Esophagus muscularis mucosa (tissue), 4 donors: ENCODE data around the gene USP27X. TPM values are rescaled to one million over a fixed set of nuclear protein-coding genes. Genes with fewer than 3 reads are reported as not detected.

Source experiments
- DNase-seq: peaks from one replicate; pipeline ENCODE4 v3.0.0-alpha.2; 2017; ENCODE audit errors: extremely low spot score
- H3K27ac ChIP-seq, 4 donors: fragments of 200-600 bp; sonication (generic); replicated peaks in 1 of 4; 1 replicate in 3 of 4; 2 replicates in 1 of 4; pipeline ENCODE4 v1.5.1; 2016 to 2019; ENCODE audit warnings: mild to moderate bottlenecking in 1 of 4
- H3K27me3 ChIP-seq, 4 donors: fragments of 200-600 bp; sonication (generic); one replicate each; pipeline versions ENCODE4 v1.5.1 to v1.6.0; 2016 to 2019
- H3K36me3 ChIP-seq, 4 donors: fragments of 200-600 bp; sonication (generic); one replicate each; pipeline ENCODE4 v1.5.1; 2016 to 2019
- H3K4me1 ChIP-seq, 4 donors: fragments of 200-600 bp; sonication (generic); one replicate each; pipeline ENCODE4 v1.5.1; 2016 to 2019
- H3K4me3 ChIP-seq, 4 donors: fragments of 200-600 bp; sonication (generic); 1 replicate in 2 of 4; 2 replicates in 2 of 4; pipeline ENCODE4 v1.5.1; 2016 to 2019; ENCODE audit warnings: mild to moderate bottlenecking in 4 of 4, moderate library complexity in 1 of 4
- H3K9me3 ChIP-seq, 4 donors: fragments of 200-600 bp; sonication (generic); 1 replicate in 3 of 4; 2 replicates in 1 of 4; pipeline ENCODE4 v1.5.1; 2016 to 2019
- EP300 ChIP-seq: sonication (generic); formaldehyde crosslinking; IDR thresholded peaks from one replicate; pipeline ENCODE4 v1.6.1; 2017; ENCODE audit warnings: antibody characterized with exemption
- POLR2A ChIP-seq: fragments of 450-650 bp; IDR thresholded peaks from one replicate; pipeline ENCODE4 v1.6.1; 2017; ENCODE audit warnings: antibody characterized with exemption, moderate library complexity, mild to moderate bottlenecking, low read depth
- POLR2AphosphoS5 ChIP-seq, 2 donors: sonication (generic); formaldehyde crosslinking; IDR thresholded peaks; one replicate each; pipeline ENCODE4 v1.6.1; 2017; ENCODE audit warnings: antibody characterized with exemption in 2 of 2
- WGBS: methylation state at CpG from one replicate; pipeline ENCODE4 v1.1.5; 2018; 5-methylcytosine and 5-hydroxymethylcytosine counted together
- intact Hi-C: fragments of 100-400 bp; cut with DNase I; formaldehyde crosslinking; loops from one replicate; pipeline ENCODE4 v1.15.1; 2023
- total RNA-seq, 4 donors: library from RNA; depleted of rRNA; stranded (reverse); fragments of >200 nt; gene quantifications; one replicate each; pipeline versions ENCODE4 v1.1.0 to v1.2.1, GENCODE V29; 2016
- TF ChIP-seq, protein P1 (sequence below), 3 experiments: fragments of 200-600 bp in 2 of 3; fragments of 450-650 bp in 1 of 3; sonication (generic) in 2 of 3; IDR thresholded peaks; one replicate each; pipeline ENCODE4 v1.5.1; 2017 to 2019; ENCODE audit warnings: antibody characterized with exemption in 3 of 3, mild to moderate bottlenecking in 2 of 3, moderate library complexity in 1 of 3

The USP27X gene
- total RNA-seq, 4 donors from 2014 or later = 2.9 to 5.2 (median 4.5) TPM

DNA sequence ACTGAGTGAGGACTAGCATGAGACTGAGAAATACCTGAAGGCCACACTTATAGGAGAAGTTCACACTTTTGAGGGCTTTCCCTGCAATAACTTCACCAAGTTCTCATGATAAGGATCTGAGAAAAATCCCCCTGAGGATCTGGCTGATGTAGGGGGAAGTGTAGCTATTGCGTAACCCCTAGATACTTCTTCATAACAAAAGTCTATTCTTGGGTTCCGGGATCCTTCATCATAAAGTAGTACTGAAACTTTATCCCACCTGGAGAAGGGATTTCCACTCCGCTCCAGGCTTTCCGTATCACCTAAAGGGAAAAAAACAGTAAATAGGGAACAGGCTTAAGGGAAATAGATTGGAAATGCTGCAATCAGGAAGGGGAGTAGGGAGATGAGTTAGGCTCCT is 13.3 kb downstream of the USP27X start:
- Histone ChIP-seq H3K4me1 (no peaks in the 10 kb centered on the region), H3K27ac (no peak overlapping the region), H3K27me3 (no peaks in the 10 kb centered on the region), H3K36me3 (no peaks in the 10 kb centered on the region), H3K4me3 (no peak overlapping the region), H3K9me3 (peaks cover 0 to 4% (median 0%) of the 10 kb centered on the region in 4 donors)
- TF ChIP-seq, protein P1, sequence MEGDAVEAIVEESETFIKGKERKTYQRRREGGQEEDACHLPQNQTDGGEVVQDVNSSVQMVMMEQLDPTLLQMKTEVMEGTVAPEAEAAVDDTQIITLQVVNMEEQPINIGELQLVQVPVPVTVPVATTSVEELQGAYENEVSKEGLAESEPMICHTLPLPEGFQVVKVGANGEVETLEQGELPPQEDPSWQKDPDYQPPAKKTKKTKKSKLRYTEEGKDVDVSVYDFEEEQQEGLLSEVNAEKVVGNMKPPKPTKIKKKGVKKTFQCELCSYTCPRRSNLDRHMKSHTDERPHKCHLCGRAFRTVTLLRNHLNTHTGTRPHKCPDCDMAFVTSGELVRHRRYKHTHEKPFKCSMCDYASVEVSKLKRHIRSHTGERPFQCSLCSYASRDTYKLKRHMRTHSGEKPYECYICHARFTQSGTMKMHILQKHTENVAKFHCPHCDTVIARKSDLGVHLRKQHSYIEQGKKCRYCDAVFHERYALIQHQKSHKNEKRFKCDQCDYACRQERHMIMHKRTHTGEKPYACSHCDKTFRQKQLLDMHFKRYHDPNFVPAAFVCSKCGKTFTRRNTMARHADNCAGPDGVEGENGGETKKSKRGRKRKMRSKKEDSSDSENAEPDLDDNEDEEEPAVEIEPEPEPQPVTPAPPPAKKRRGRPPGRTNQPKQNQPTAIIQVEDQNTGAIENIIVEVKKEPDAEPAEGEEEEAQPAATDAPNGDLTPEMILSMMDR (IDR thresholded peaks at IDR 0.05) = no peak
- TF ChIP-seq POLR2A = no peak
- no peak for TF ChIP-seq EP300
- TF ChIP-seq POLR2AphosphoS5 (IDR thresholded peaks at IDR 0.05) = no peak
- DNase-seq = no peak
- WGBS = 76% methylated on average over 4 of the region's 4 CpGs
- intact Hi-C loops = no loop called here

DNA sequence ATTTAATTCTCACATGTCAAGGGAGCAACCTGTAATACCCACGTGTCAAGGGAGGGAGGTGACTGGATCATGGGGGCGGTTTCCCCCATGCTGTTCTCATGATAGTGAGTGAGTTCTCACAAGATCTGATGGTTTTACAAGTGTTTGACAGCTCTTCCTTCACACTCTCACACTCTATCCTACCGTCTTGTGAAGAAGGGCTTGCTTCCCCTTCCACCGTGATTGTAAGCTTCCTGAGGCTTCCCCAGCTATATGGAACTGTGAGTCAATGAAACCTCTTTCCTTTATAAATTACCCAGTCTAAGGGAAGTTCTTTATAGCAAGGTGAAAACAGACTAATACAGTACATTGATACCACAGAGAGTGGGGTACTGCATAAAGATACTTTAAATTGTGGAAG is 17.7 kb downstream of the USP27X start:
- H3K27ac ChIP-seq = no peak overlapping the region
- H3K36me3 ChIP-seq = no peaks in the 10 kb centered on the region
- H3K4me1 ChIP-seq = no peaks in the 10 kb centered on the region
- 70% methylated on average over 4 of the region's 4 CpGs for WGBS
- H3K27me3 ChIP-seq = peaks cover 0 to 5% (median 0%) of the 10 kb centered on the region in 4 donors
- DNase-seq = no peak
- peaks cover 0 to 4% (median 0%) of the 10 kb centered on the region in 4 donors for H3K9me3 ChIP-seq
- intact Hi-C loops = no loop called here
- H3K4me3 ChIP-seq = no peak overlapping the region
- TF ChIP-seq POLR2A (no peak), POLR2AphosphoS5 (IDR thresholded peaks at IDR 0.05) (no peak), EP300 (no peak)
- TF ChIP-seq, protein P1 (IDR thresholded peaks at IDR 0.05) = no peak

DNA sequence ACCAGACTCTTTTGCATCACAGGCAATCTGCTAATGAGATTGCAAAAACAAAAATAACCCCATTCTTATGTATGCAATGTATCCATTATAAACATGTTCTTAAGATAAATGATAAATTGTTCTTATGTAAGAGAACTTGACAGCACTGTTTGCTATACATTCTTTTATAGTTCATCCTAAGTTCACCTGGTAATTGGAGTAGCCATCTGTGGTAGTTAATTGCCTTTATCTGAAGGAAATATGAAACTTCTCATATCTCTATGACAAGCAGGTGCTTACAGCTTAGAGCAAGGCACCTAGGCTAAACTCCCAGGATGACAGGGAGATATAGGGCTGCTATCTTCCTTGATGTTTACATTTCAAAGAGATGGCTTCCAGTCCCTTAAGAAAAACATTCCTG is 21.8 kb downstream of the USP27X start:
- TF ChIP-seq POLR2AphosphoS5 (IDR thresholded peaks at IDR 0.05) = no peak
- no peak for TF ChIP-seq EP300
- TF ChIP-seq POLR2A = no peak
- TF ChIP-seq, protein P1 (IDR thresholded peaks at IDR 0.05) = no peak
- Histone ChIP-seq H3K9me3 (peaks cover 0 to 14% (median 0%) of the 10 kb centered on the region in 4 donors), H3K4me1 (no peaks in the 10 kb centered on the region), H3K36me3 (no peaks in the 10 kb centered on the region), H3K27ac (no peak overlapping the region), H3K27me3 (peaks cover 0 to 5% (median 0%) of the 10 kb centered on the region in 4 donors), H3K4me3 (no peak overlapping the region)
- intact Hi-C loops = no loop called here
- no peak for DNase-seq

DNA sequence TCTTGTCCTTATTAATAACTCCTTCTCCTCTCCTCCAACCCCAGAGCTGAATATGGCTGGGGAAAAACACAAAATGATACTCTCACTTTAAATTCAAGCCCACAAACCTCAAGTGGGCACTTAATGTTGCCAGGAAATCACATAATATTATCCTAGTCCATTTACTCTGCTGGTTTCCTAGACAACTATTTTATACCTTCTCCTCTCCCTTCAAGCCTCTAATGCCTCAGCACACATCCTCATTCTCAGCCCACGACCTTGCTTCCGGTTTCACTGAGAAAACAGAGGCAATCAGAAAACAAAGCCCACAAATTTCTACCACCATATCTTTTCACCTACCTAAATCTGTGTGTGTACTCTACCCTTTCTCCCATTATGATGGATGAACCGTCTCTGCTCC is 31.1 kb downstream of the USP27X start:
- intact Hi-C loops = loop anchor here (10.0 kb wide), 1 partner anchor 174 kb away; no protein-coding TSS in a partner anchor

More for the DNA sequence above, 31.1 kb downstream of the USP27X start:
- no peak for TF ChIP-seq EP300
- TF ChIP-seq, protein P1 (IDR thresholded peaks at IDR 0.05) = no peak
- TF ChIP-seq POLR2A = no peak
- H3K27me3 ChIP-seq = no peaks in the 10 kb centered on the region
- no peak overlapping the region for H3K4me3 ChIP-seq
- H3K27ac ChIP-seq = no peak overlapping the region
- peaks cover 0 to 5% (median 0%) of the 10 kb centered on the region in 4 donors for H3K9me3 ChIP-seq
- no peaks in the 10 kb centered on the region for H3K36me3 ChIP-seq
- H3K4me1 ChIP-seq = no peaks in the 10 kb centered on the region
- no peak for DNase-seq
- WGBS = 33% methylated on average over 3 of the region's 3 CpGs
